IMR-90 (cell line): ENCODE measurements around the gene KIAA1328. TPM values are rescaled to one million over a fixed set of nuclear protein-coding genes. Genes with fewer than 3 reads are reported as not detected.

Source experiments
- ATAC-seq: fragments of 200-7000 bp; cut with Tn5 transposase; 2 replicates; pipeline ENCODE4 v1.9.1; 2020; ENCODE audit warnings: low read depth, mild to moderate bottlenecking, moderate library complexity
- BruUV-seq: library from RNA; stranded (reverse); fragments of 400-500 nt; replicated peaks from 2 replicates; lab custom pipeline; 2021; lab: Mats Ljungman, UMichigan
- CTCF ChIA-PET: fragments of 300-600 bp; formaldehyde crosslinking; extraction: SDS; loops from one replicate; lab custom pipeline; 2021; ENCODE audit warnings: antibody characterized with exemption; lab: Yijun Ruan, JAX
- POLR2A ChIA-PET: fragments of 300-600 bp; sonication (Branson Sonifier 250); formaldehyde crosslinking; loops from one replicate; lab custom pipeline; 2022; ENCODE audit warnings: antibody characterized with exemption; ENCODE audit not compliant: unreplicated experiment; lab: Charles Lee
- DNase-seq: peaks from one replicate; pipeline ENCODE4 v3.0.0; 2013
- H2AFZ ChIP-seq: replicated peaks from 2 replicates; pipeline ENCODE3; 2013; ENCODE audit warnings: low read length, mild to moderate bottlenecking; ENCODE audit not compliant: poor library complexity
- H2AK5ac ChIP-seq: 2 replicates; pipeline ENCODE4 v1.6.1; 2013; ENCODE audit warnings: low read depth, low read length, inconsistent platforms
- H2AK9ac ChIP-seq: replicated peaks from 2 replicates; pipeline ENCODE3; 2013; ENCODE audit warnings: mild to moderate bottlenecking, low read depth, low read length, moderate library complexity; ENCODE audit not compliant: poor library complexity
- H2BK120ac ChIP-seq: 2 replicates; pipeline ENCODE4 v1.6.1; 2013; ENCODE audit warnings: low read depth, low read length, inconsistent platforms
- H2BK15ac ChIP-seq: 3 replicates; pipeline ENCODE4 v1.6.1; 2013; ENCODE audit warnings: low read depth, low read length, inconsistent platforms
- H2BK20ac ChIP-seq: 2 replicates; pipeline ENCODE4 v1.6.1; 2013; ENCODE audit warnings: low read depth, mild to moderate bottlenecking, inconsistent platforms, low read length, moderate library complexity
- H2BK5ac ChIP-seq: 2 replicates; pipeline ENCODE4 v1.6.1; 2013; ENCODE audit warnings: mild to moderate bottlenecking, low read depth, low read length, inconsistent platforms; ENCODE audit not compliant: poor library complexity, severe bottlenecking
- H3K14ac ChIP-seq: replicated peaks from 2 replicates; pipeline ENCODE4 v1.6.1; 2013; ENCODE audit warnings: low read depth, low read length, inconsistent platforms
- H3K18ac ChIP-seq: 2 replicates; pipeline ENCODE4 v1.6.1; 2013; ENCODE audit warnings: low read depth, low read length, control low read depth
- H3K23ac ChIP-seq: 2 replicates; pipeline ENCODE4 v1.6.1; 2013; ENCODE audit warnings: low read depth, low read length, inconsistent platforms
- H3K27ac ChIP-seq: 2 replicates; pipeline ENCODE4 v1.5.1; 2013; ENCODE audit warnings: mild to moderate bottlenecking, control low read depth, low read length; ENCODE audit not compliant: insufficient read depth
- H3K27me3 ChIP-seq: 2 replicates; pipeline ENCODE4 v1.6.1; 2013; ENCODE audit warnings: low read length; ENCODE audit not compliant: control insufficient read depth, insufficient read depth
- H3K36me3 ChIP-seq: 2 replicates; pipeline ENCODE4 v1.6.1; 2013; ENCODE audit warnings: low read length, mixed read lengths; ENCODE audit not compliant: control insufficient read depth, insufficient read depth
- H3K4ac ChIP-seq: 2 replicates; pipeline ENCODE4 v1.6.1; 2013; ENCODE audit warnings: low read depth, low read length, inconsistent platforms
- H3K4me1 ChIP-seq: 2 replicates; pipeline ENCODE4 v1.6.1; 2013; ENCODE audit warnings: low read length, mixed read lengths; ENCODE audit not compliant: control insufficient read depth, insufficient read depth
- H3K4me2 ChIP-seq: 2 replicates; pipeline ENCODE4 v1.6.1; 2013; ENCODE audit warnings: low read depth, mild to moderate bottlenecking, control low read depth, low read length, moderate library complexity
- H3K4me3 ChIP-seq: 2 replicates; pipeline ENCODE4 v1.5.1; 2013; ENCODE audit warnings: low read depth, mild to moderate bottlenecking, control low read depth, low read length, moderate library complexity; ENCODE audit not compliant: insufficient read depth
- H3K56ac ChIP-seq: 2 replicates; pipeline ENCODE4 v1.6.1; 2013; ENCODE audit warnings: low read length, inconsistent platforms; ENCODE audit not compliant: insufficient read depth; ENCODE audit errors: extremely low read depth
- H3K79me1 ChIP-seq, 2 experiments: 2 replicates each; pipeline ENCODE4 v1.6.1; 2013; ENCODE audit warnings: low read length in 2 of 2, inconsistent platforms in 1 of 2, low read depth in 1 of 2
- H3K9ac ChIP-seq: 2 replicates; pipeline ENCODE4 v1.6.1; 2013; ENCODE audit warnings: low read depth, low read length, control low read depth
- H3K9me1 ChIP-seq: 2 replicates; pipeline ENCODE4 v1.6.1; 2013; ENCODE audit warnings: low read length, inconsistent platforms; ENCODE audit not compliant: insufficient read depth
- H3K9me3 ChIP-seq: 2 replicates; pipeline ENCODE4 v1.6.1; 2013; ENCODE audit warnings: low read length; ENCODE audit not compliant: control insufficient read depth, insufficient read depth
- H4K20me1 ChIP-seq: 2 replicates; pipeline ENCODE4 v1.6.1; 2013; ENCODE audit warnings: low read length, inconsistent platforms; ENCODE audit not compliant: insufficient read depth
- H4K5ac ChIP-seq: 2 replicates; pipeline ENCODE4 v1.6.1; 2013; ENCODE audit warnings: mild to moderate bottlenecking, low read depth, low read length, control low read depth
- H4K8ac ChIP-seq, 2 experiments: 2 replicates each; pipeline ENCODE4 v1.6.1; 2013; ENCODE audit warnings: low read depth in 2 of 2, low read length in 2 of 2, control low read depth in 1 of 2, inconsistent platforms in 1 of 2
- H4K91ac ChIP-seq: 2 replicates; pipeline ENCODE4 v1.6.1; 2013; ENCODE audit warnings: low read depth, low read length, inconsistent platforms; ENCODE audit not compliant: insufficient read depth
- BHLHE40 ChIP-seq: fragments of 150-350 bp; IDR thresholded peaks from 2 replicates; pipeline ENCODE4 v1.6.1; 2016; ENCODE audit warnings: mild to moderate bottlenecking, low read depth, low read length
- CEBPB ChIP-seq: IDR thresholded peaks from 2 replicates; pipeline ENCODE4 v1.6.1; 2012; ENCODE audit warnings: low read depth, low read length, improper control_type of control experiment
- ELK1 ChIP-seq: fragments of 150-350 bp; IDR thresholded peaks from 2 replicates; pipeline ENCODE4 v1.6.1; 2016; ENCODE audit warnings: low read depth, mild to moderate bottlenecking, low read length, moderate library complexity, borderline replicate concordance
- MAZ ChIP-seq: IDR thresholded peaks from 2 replicates; pipeline ENCODE4 v1.6.1; 2012; ENCODE audit warnings: low read depth, mild to moderate bottlenecking, low read length, improper control_type of control experiment, moderate library complexity, borderline replicate concordance
- MXI1 ChIP-seq: IDR thresholded peaks from 2 replicates; pipeline ENCODE4 v1.6.1; 2012; ENCODE audit warnings: low read depth, mild to moderate bottlenecking, low read length, moderate library complexity, borderline replicate concordance
- SMC3 ChIP-seq: fragments of 150-350 bp; IDR thresholded peaks from 2 replicates; pipeline ENCODE4 v1.6.1; 2016; ENCODE audit warnings: low read depth, mild to moderate bottlenecking, antibody characterized with exemption, low read length, moderate library complexity
- USF2 ChIP-seq: fragments of 150-350 bp; IDR thresholded peaks from 2 replicates; pipeline ENCODE4 v1.6.1; 2017; ENCODE audit warnings: mild to moderate bottlenecking, antibody characterized with exemption, low read length, low read depth
- WGBS, 2 experiments: methylation state at CpG; one replicate each; pipeline versions ENCODE4 v1.1.5 to v1.1.7; 2013; ENCODE audit warnings: missing lambda C conversion rate in 2 of 2; ENCODE audit not compliant: insufficient read length in 1 of 2; ENCODE audit errors: extremely low coverage in 2 of 2; 5-methylcytosine and 5-hydroxymethylcytosine counted together
- dilution Hi-C: fragments of 300-500 bp; cut with HindIII; formaldehyde crosslinking; loops from one replicate; pipeline ENCODE4 v1.14.3; 2018; ENCODE audit warnings: low sequenced_read_pairs; ENCODE audit not compliant: unreplicated experiment
- in situ Hi-C: fragments of 300-500 bp; cut with MboI; formaldehyde crosslinking; loops from 3 replicates; pipeline ENCODE4 v1.14.3; 2019; ENCODE audit warnings: low sequenced_read_pairs, inconsistent platforms, mixed read lengths
- intact Hi-C: fragments of 100-400 bp; cut with micrococcal nuclease; formaldehyde crosslinking; loops from 2 replicates; pipeline ENCODE4 v1.10.0; 2022
- polyA plus RNA-seq, 3 experiments: library from polyadenylated mRNA; depleted of rRNA; stranded (reverse); fragments of >200 nt; gene quantifications; 2 replicates each; pipeline ENCODE4 v1.2.3, GENCODE V29; 2012; ENCODE audit warnings: low replicate concordance in 1 of 3
- total RNA-seq: library from RNA; depleted of rRNA; stranded (reverse); fragments of >200 nt; gene quantifications from 2 replicates; pipeline ENCODE4 v1.2.3, GENCODE V29; 2012
- TF ChIP-seq, protein P1 (sequence below): conservative IDR thresholded peaks from 2 replicates; pipeline ENCODE4 v1.5.1; 2012; ENCODE audit warnings: mild to moderate bottlenecking, low read depth, low read length, improper control_type of control experiment

The KIAA1328 gene
- total and polyA plus RNA-seq, 2 of the 4 experiments (the other 2 are of a cell fraction), result 2.4 to 7.0 TPM

DNA sequence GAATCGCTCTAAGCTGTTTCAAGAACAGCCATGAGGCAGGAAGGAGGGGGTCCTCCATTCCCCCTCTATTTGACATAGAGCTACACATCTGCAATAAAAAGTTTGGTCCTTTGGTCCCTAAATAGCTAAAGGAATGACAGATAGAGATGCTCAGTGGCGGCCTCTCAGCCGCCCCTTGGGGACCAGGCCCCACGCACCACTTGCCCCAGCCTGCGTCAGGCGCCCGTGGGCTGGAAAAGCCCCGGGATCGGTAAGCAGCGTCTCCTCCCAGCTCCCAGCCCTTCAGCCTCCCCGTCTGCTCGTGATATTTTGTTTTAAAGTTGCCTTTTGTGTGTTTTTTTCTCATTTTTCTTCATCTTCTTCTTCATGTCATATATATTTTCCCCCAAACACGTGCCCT is 415.7 kb downstream of the KIAA1328 start:
- intact Hi-C loops, result no loop called here
- Histone ChIP-seq H2BK15ac (no peak overlapping the region), H4K5ac (no peak overlapping the region), H3K4me3 (no peak overlapping the region), H3K23ac (no peak overlapping the region), H3K14ac (no peak overlapping the region), H3K79me1 (no peaks in the 10 kb centered on the region), H2BK20ac (no peak overlapping the region), H3K9ac (no peak overlapping the region), H3K18ac (no peak overlapping the region), H3K9me1 (no peaks in the 10 kb centered on the region), H2BK120ac (no peak overlapping the region), H2BK5ac (no peak overlapping the region), H4K91ac (no peak overlapping the region), H3K4ac (no peak overlapping the region), H3K4me2 (no peak overlapping the region), H3K9me3 (no peaks in the 10 kb centered on the region), H4K8ac (no peak overlapping the region), H2AFZ (no peak overlapping the region), H3K36me3 (no peaks in the 10 kb centered on the region), H3K27ac (no peak overlapping the region), H3K27me3 (peaks cover 30% of the 10 kb centered on the region), H4K20me1 (no peaks in the 10 kb centered on the region), H2AK5ac (no peak overlapping the region), H3K56ac (no peak overlapping the region), H2AK9ac (no peak overlapping the region), H3K4me1 (no peaks in the 10 kb centered on the region)
- in situ Hi-C loops, result no loop called here
- TF ChIP-seq ELK1 (no peak), MAZ (no peak), USF2 (no peak), BHLHE40 (no peak), MXI1 (no peak), CEBPB (no peak), SMC3 (no peak)
- TF ChIP-seq, protein P1, sequence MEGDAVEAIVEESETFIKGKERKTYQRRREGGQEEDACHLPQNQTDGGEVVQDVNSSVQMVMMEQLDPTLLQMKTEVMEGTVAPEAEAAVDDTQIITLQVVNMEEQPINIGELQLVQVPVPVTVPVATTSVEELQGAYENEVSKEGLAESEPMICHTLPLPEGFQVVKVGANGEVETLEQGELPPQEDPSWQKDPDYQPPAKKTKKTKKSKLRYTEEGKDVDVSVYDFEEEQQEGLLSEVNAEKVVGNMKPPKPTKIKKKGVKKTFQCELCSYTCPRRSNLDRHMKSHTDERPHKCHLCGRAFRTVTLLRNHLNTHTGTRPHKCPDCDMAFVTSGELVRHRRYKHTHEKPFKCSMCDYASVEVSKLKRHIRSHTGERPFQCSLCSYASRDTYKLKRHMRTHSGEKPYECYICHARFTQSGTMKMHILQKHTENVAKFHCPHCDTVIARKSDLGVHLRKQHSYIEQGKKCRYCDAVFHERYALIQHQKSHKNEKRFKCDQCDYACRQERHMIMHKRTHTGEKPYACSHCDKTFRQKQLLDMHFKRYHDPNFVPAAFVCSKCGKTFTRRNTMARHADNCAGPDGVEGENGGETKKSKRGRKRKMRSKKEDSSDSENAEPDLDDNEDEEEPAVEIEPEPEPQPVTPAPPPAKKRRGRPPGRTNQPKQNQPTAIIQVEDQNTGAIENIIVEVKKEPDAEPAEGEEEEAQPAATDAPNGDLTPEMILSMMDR, result no peak
- no CpG with 5 or more reads among the region's 13 CpGs for WGBS, 2 experiments
- ATAC-seq, result no peak
- ChIA-PET CTCF (no interaction called here), POLR2A (interaction anchor here (0.8 to 0.9 kb wide), 2 partner anchors 13 to 462 kb away, joined by 3 to 17 read pairs; no protein-coding TSS in a partner anchor)
- DNase-seq, result no peak
- BruUV-seq, result no TSS peak
- dilution Hi-C loops, result no loop called here
